ENCODE data around the gene EXO1. TPM values are rescaled to one million over a fixed set of nuclear protein-coding genes. Genes with fewer than 3 reads are reported as not detected.

EXO1 gene
- polyA plus RNA-seq, 1 experiment: 4.3 TPM

DNA sequence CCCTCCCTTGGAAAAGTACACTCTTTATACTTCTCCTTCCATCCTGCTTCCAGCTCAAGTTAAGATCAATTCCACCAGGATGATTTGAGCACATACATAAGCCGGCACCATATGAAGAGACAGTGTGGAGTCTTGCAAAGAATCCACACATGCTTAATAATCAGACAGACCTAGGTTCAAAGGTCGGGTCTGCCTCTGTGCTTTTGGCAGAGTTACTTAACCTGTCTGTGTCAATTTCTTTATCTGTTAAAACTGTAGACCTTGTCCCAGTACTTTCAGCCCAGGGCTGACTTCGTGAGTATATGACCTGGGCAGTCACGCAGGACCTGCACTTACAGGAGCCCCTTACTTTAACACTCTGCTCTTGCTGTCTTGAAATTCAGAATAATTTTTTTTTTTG, 79.3 kb downstream of the EXO1 start:
- POLR2A ChIA-PET: interaction anchor here (0.7 kb wide), 1 partner anchor 76 kb away, joined by 4 read pairs; no protein-coding TSS in a partner anchor
- CTCF ChIA-PET: no interaction called here
- DNase-seq (ENCODE audit: low read depth, low spot score): no peak

DNA sequence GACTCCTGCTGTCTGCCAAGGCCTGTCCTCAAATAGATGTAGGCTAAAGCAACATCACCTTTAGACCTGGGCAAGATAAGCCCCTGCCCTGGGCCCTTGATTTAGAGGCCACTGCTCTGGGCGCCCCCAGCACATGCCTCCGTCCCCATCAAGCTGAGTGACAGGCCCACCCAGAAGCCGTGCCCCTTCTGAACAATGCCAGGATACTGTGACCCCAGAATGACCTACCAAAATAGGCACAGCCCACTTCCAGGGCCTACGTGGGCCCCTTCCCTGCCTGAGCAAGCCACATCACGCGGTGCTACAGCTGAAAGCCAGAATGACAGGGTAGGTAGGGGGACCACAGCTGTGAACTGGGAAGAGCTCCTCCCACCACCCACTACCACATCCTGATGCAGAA, 84.8 kb downstream of the EXO1 start:
- Histone ChIP-seq H3K4me3 (ENCODE audit: low read depth, low read length) (no peak overlapping the region), H3K27ac (ENCODE audit: low read depth, low read length) (no peak overlapping the region), H3K27me3 (ENCODE audit: control insufficient read depth, insufficient read depth, low read length) (no peaks in the 10 kb centered on the region), H3K9me3 (ENCODE audit: control insufficient read depth, insufficient read depth, low read length) (no peaks in the 10 kb centered on the region; the same call in 1 of the 2 replicates)
- DNase-seq (ENCODE audit: low read depth, low spot score): no peak
- ChIA-PET CTCF (interaction anchor here (0.9 kb wide), 1 partner anchor 37 kb away, joined by 3 read pairs; no protein-coding TSS in a partner anchor), POLR2A (interaction anchor here (0.7 kb wide), 1 partner anchor 46 kb away, joined by 4 read pairs; no protein-coding TSS in a partner anchor)
- TF ChIP-seq, protein P1, sequence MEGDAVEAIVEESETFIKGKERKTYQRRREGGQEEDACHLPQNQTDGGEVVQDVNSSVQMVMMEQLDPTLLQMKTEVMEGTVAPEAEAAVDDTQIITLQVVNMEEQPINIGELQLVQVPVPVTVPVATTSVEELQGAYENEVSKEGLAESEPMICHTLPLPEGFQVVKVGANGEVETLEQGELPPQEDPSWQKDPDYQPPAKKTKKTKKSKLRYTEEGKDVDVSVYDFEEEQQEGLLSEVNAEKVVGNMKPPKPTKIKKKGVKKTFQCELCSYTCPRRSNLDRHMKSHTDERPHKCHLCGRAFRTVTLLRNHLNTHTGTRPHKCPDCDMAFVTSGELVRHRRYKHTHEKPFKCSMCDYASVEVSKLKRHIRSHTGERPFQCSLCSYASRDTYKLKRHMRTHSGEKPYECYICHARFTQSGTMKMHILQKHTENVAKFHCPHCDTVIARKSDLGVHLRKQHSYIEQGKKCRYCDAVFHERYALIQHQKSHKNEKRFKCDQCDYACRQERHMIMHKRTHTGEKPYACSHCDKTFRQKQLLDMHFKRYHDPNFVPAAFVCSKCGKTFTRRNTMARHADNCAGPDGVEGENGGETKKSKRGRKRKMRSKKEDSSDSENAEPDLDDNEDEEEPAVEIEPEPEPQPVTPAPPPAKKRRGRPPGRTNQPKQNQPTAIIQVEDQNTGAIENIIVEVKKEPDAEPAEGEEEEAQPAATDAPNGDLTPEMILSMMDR (IDR thresholded peaks at IDR 0.05; ENCODE audit: low read depth, low read length): no peak

More for the DNA sequence above, 79.3 kb downstream of the EXO1 start:
- TF ChIP-seq, protein P1 (IDR thresholded peaks at IDR 0.05; ENCODE audit: low read depth, low read length): no peak
- no peak overlapping the region for H3K27ac ChIP-seq (ENCODE audit: low read depth, low read length)
- H3K4me3 ChIP-seq (ENCODE audit: low read depth, low read length): no peak overlapping the region
- H3K27me3 ChIP-seq (ENCODE audit: control insufficient read depth, insufficient read depth, low read length): no peaks in the 10 kb centered on the region
- no peaks in the 10 kb centered on the region for H3K9me3 ChIP-seq (ENCODE audit: control insufficient read depth, insufficient read depth, low read length)

DNA sequence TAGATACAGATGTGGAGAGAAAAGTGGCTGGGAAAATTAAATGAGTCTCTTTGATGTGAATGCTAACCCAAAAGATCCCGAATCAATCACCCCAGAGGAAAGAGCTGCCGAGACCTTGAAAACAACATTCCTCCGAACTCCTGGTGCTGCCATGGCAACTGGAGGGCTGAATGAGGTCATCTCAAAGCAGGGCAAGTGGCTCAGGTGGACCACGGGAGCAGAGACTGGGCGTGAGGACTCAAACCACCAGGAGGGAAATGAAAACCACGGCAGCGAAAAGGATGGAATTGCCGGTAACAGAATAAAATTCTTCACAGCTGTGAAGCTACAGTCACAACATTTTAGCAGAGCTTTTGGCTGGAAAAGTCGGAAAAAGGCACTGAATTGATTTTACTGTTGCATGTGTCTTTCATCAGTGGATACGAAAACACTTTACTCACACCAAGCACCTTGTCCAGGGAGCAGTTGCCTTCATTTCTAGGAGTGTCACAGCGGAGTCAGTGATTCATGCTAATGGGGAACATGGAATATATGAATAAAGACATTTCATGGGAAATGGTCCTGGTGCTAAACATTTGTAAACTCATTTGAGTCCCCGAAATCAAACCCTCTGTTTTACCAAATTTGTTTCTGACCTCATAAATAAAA, 86.3 kb downstream of the EXO1 start:
- POLR2A ChIA-PET: no interaction called here
- Histone ChIP-seq H3K27me3 (ENCODE audit: control insufficient read depth, insufficient read depth, low read length) (no peaks in the 10 kb centered on the region), H3K27ac (ENCODE audit: low read depth, low read length) (no peak overlapping the region), H3K9me3 (ENCODE audit: control insufficient read depth, insufficient read depth, low read length) (no peaks in the 10 kb centered on the region; the same call in 1 of the 2 replicates), H3K4me3 (ENCODE audit: low read depth, low read length) (no peak overlapping the region)
- TF ChIP-seq, protein P1 (IDR thresholded peaks at IDR 0.05; ENCODE audit: low read depth, low read length): no peak
- CTCF ChIA-PET: interaction anchor here (0.6 kb wide), 1 partner anchor 14 kb away, joined by 5 read pairs; no protein-coding TSS in a partner anchor
- DNase-seq (ENCODE audit: low read depth, low spot score): no peak

DNA sequence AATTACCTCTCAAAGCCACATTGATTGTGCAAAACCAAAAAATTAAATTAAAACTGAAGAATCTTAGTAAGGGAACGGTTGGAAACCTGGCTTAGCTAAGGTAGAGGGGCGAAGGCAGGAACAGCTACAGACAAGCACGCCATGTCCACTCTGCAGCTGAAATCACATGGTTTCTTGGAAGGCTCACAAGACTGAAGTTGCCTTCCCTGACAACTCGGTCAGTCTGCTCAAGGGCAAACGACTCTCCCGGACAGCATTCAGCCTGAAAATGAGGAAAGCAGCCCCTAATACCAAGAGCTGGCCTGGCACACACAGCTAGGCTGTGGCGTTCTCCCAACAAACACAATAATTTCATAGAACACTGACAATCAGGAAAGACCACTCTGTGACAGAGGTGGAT, 86.9 kb downstream of the EXO1 start:
- Histone ChIP-seq H3K9me3 (ENCODE audit: control insufficient read depth, insufficient read depth, low read length) (no peaks in the 10 kb centered on the region; the same call in 1 of the 2 replicates), H3K27me3 (ENCODE audit: control insufficient read depth, insufficient read depth, low read length) (no peaks in the 10 kb centered on the region), H3K4me3 (ENCODE audit: low read depth, low read length) (no peak overlapping the region), H3K27ac (ENCODE audit: low read depth, low read length) (no peak overlapping the region)
- ChIA-PET POLR2A (no interaction called here), CTCF (no interaction called here)
- DNase-seq (ENCODE audit: low read depth, low spot score): no peak
- TF ChIP-seq, protein P1 (IDR thresholded peaks at IDR 0.05; ENCODE audit: low read depth, low read length): no peak

Other genes with a start within 250 kb of the EXO1 start
- gene CHML, start 207.8 kb upstream of the EXO1 start, polyA plus RNA-seq (2011; rRNA removed): 13.0 and 17.1 TPM in 2 replicates
- gene OPN3, start 207.8 kb upstream of the EXO1 start, polyA plus RNA-seq (2011; rRNA removed): 57.1 and 70.1 TPM in 2 replicates
- not detected in 2 replicates for gene WDR64, start 195.9 kb upstream of the EXO1 start, polyA plus RNA-seq (2011; rRNA removed)
- gene BECN2, start 109.6 kb downstream of the EXO1 start, polyA plus RNA-seq (2011; rRNA removed): not detected in 2 replicates
- 0.12 TPM in 1 of 2 replicates, not detected in the other for gene MAP1LC3C, start 150.9 kb downstream of the EXO1 start, polyA plus RNA-seq (2011; rRNA removed)